Measurements from ENCODE around the gene RAB8B.

Gene RAB8B

DNA sequence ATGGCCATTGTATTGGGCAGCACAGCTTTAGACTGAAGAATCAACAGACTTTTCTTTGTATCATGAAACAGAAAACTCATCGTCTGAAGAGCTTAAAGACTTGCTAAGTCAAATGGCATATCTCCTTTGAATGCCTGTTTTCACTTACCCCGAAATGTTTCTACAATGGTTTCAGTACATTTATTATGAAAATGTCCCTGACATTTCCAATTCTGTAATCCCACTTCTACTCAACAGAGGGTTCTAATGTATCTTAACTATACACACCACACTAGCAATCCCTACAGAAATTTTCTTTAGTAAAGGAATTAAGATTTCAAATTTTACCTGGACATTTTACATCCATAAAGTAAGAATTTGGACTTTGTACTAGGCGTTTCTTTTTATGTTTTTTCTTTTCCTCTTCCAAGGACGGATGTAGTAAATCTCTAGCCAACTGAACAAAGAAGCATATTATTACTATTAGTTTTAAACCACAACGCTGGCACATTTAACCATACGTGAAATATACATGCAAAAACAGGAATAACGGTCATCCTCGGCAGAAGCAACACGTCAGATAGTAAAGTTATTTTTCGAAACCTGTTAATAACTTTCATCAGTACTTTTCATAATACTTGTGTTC lies 33.2 kb upstream of the RAB8B start:
- TF ChIP-seq, protein P1, sequence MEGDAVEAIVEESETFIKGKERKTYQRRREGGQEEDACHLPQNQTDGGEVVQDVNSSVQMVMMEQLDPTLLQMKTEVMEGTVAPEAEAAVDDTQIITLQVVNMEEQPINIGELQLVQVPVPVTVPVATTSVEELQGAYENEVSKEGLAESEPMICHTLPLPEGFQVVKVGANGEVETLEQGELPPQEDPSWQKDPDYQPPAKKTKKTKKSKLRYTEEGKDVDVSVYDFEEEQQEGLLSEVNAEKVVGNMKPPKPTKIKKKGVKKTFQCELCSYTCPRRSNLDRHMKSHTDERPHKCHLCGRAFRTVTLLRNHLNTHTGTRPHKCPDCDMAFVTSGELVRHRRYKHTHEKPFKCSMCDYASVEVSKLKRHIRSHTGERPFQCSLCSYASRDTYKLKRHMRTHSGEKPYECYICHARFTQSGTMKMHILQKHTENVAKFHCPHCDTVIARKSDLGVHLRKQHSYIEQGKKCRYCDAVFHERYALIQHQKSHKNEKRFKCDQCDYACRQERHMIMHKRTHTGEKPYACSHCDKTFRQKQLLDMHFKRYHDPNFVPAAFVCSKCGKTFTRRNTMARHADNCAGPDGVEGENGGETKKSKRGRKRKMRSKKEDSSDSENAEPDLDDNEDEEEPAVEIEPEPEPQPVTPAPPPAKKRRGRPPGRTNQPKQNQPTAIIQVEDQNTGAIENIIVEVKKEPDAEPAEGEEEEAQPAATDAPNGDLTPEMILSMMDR (IDR thresholded peaks at IDR 0.05; ENCODE audit: borderline replicate concordance, control extremely low read depth, extremely low read depth, insufficient read depth, missing control alignments): no peak
- in situ Hi-C loops (cut with MboI; ENCODE audit: low sequenced_read_pairs, unreplicated experiment): no loop called here
- DNase-seq (ENCODE audit: low spot score): peak; percentile 32

- peak; percentile 46 for DNase-seq (ENCODE audit: low spot score)
- TF ChIP-seq, protein P1 (IDR thresholded peaks at IDR 0.05; ENCODE audit: borderline replicate concordance, control extremely low read depth, extremely low read depth, insufficient read depth, missing control alignments): no peak
- in situ Hi-C loops (cut with MboI; ENCODE audit: low sequenced_read_pairs, unreplicated experiment): no loop called here
Observed at GRCh38 chr15:63156755-63157117, 32.7 kb upstream of the RAB8B start.

DNA sequence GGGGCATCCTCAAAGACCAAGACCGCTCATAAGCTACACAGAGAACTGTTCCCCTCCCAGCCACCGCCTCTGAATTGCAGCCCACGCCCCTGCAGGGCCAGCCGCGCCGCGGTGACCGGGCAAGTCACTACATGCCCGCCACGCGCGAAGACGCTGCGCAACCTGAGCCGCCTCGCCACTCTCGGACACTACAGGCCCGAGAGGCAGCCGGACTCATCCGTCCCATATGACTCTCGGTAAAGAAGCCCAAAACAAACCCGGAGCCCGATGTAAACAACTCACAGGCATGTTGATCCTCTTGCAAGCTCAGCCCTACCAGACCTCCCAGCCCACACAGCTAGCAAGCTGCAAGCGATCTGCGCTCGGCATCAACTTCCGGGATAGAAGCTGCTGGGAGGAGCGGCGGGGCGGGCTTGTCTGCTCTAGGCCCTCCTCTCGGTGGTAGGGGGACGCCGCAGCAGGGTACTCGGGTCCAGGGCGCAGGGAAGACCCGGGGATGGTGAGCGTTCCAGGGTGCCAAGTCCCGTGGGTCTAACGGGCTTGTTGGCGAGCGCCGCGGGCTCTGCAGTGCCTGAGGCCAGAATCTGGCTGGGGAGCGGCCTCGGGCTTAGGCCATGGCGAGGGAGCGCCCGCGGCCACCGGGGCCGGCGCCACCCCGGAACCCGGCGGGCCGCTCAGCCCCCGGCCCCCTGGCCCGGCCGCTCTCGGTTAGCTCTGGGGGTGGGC lies 32.1 kb upstream of the RAB8B start, which contains the start of gene RPS27L:
RPS27L (minus strand) TSS at position 360 of the 726 bp plus-strand sequence; CDS start at position 288, 72 bp downstream.
- peak; percentile 91 for DNase-seq (ENCODE audit: low spot score)
- TF ChIP-seq, protein P1 (IDR thresholded peaks at IDR 0.05; ENCODE audit: borderline replicate concordance, control extremely low read depth, extremely low read depth, insufficient read depth, missing control alignments): no peak
- in situ Hi-C loops (cut with MboI; ENCODE audit: low sequenced_read_pairs, unreplicated experiment): no loop called here

DNA sequence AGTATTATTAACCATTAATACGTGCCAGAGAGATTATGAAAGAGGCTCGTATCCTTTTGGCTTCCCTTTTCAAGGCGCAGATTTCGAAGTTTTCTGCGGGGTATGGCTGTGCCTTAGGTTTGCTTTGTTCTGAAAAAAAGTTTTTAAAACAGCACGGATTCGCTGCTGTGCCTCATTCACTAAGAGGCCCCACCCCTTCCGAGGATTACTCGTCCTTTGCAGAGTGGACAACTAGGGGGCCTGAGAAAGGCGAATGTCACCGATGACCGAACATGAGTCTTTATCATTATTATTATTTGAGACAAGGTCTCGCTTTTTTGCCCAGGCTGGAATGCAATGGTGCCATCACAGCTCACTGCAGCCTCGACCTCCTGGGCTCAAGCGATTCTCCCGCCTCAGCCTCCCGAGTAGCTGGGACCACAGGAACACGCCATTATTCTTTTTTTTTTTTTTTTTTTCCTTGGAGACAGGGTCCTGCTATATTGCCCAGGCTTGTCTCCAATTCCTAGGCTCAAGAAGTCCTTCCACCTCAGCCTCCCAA lies 31.4 kb upstream of the RAB8B start:
- TF ChIP-seq, protein P1 (IDR thresholded peaks at IDR 0.05; ENCODE audit: borderline replicate concordance, control extremely low read depth, extremely low read depth, insufficient read depth, missing control alignments): no peak
- in situ Hi-C loops (cut with MboI; ENCODE audit: low sequenced_read_pairs, unreplicated experiment): no loop called here
- DNase-seq (ENCODE audit: low spot score): peak; percentile 58

DNA sequence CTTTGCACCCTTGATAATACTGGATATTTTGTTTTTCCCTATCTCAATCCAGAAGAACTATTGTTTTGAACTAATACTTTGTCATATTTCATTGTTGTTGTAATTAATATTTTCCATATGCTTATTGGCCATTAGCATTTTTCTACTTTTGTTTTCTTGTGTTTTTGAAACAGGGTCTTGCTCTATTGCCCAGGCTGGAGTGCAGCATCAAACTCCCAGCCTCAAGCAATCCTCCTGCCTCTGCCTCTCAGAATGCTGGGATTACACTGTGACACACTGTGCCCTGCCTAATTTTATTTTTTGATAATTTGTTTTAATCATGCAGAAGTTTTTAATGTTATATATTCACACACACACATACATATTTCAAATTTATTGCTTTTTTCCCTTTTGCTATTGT lies 28.8 kb upstream of the RAB8B start:
- in situ Hi-C loops (cut with MboI; ENCODE audit: low sequenced_read_pairs, unreplicated experiment): no loop called here
- TF ChIP-seq, protein P1 (IDR thresholded peaks at IDR 0.05; ENCODE audit: borderline replicate concordance, control extremely low read depth, extremely low read depth, insufficient read depth, missing control alignments): no peak
- DNase-seq (ENCODE audit: low spot score): no peak

DNA sequence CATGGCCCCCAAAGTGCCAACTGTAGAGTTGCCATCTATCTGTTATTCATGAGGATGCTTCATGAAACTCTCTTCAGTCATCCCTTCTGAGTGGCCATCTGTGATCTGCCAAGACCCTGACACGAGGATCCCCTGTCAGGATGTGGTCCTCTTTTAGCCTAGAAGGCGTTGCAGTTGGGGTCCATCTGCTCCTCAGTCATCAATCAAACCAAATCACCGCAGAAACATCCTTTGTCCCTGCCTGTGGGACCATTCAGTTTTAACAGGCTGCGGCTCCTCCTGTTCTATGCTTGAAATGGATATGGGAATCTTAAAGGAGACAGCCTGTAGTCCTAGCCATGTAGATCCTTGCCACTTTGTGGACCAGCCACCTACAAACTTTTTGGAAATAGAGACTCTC lies 26.2 kb upstream of the RAB8B start:
- in situ Hi-C loops (cut with MboI; ENCODE audit: low sequenced_read_pairs, unreplicated experiment): no loop called here
- DNase-seq (ENCODE audit: low spot score): no peak
- TF ChIP-seq, protein P1 (IDR thresholded peaks at IDR 0.05; ENCODE audit: borderline replicate concordance, control extremely low read depth, extremely low read depth, insufficient read depth, missing control alignments): no peak

Measured in GM13976 (cell line).